Fibroblast of the aortic adventitia (primary cell): ENCODE data around the gene GNG4. TPM values are rescaled to one million over a fixed set of nuclear protein-coding genes. Genes with fewer than 3 reads are reported as not detected.
A peak's percentile ranks its signal among the peaks of the same experiment; 100 is the strongest.
"Not testable (repeated sequence)": the region's sequence is repeated elsewhere in the genome, so short reads cannot be mapped to it uniquely, and the experiment has no call there.

Experiments used
- DNase-seq: peaks from one replicate; pipeline ENCODE4 v3.0.0-alpha.2; 2010; ENCODE audit warnings: low read depth
- H3K4me3 ChIP-seq: 2 replicates; pipeline ENCODE4 v1.5.1; 2011; ENCODE audit warnings: low read depth, mild to moderate bottlenecking, control low read depth, low read length, moderate library complexity
- CTCF ChIP-seq: IDR thresholded peaks from 2 replicates; pipeline ENCODE4 v1.5.1; 2011; ENCODE audit warnings: mild to moderate bottlenecking, low read length, control low read depth, inconsistent platforms; ENCODE audit not compliant: insufficient read depth
- total RNA-seq: library from RNA; depleted of rRNA; stranded (reverse); fragments of >200 nt; gene quantifications from 2 replicates; pipeline ENCODE4 v1.2.3, GENCODE V29; 2012; ENCODE audit warnings: low replicate concordance

GNG4 gene
- total RNA-seq, 1 donor, result not detected

GRCh38 chr1:235597867-235598553 is 51.6 kb downstream of the GNG4 start:
- TF ChIP-seq CTCF, result peak; percentile 48
- peak; percentile 57 for DNase-seq
- no peak overlapping the region for H3K4me3 ChIP-seq

- DNase-seq, result no peak
Observed at GRCh38 chr1:235595079-235595478, 54.5 kb downstream of the GNG4 start.

GRCh38 chr1:235594281-235594895 is 55.2 kb downstream of the GNG4 start:
- H3K4me3 ChIP-seq, DNase-seq: not testable (repeated sequence)

More at GRCh38 chr1:235595079-235595478, 54.5 kb downstream of the GNG4 start:
- no peak overlapping the region for H3K4me3 ChIP-seq
- no peak for TF ChIP-seq CTCF

- no peak for TF ChIP-seq CTCF
- H3K4me3 ChIP-seq, result no peak overlapping the region
- no peak for DNase-seq
Observed at GRCh38 chr1:235588916-235589515, 60.6 kb downstream of the GNG4 start.

- DNase-seq, result no peak
- no peak for TF ChIP-seq CTCF
Observed at GRCh38 chr1:235588156-235588555, 61.4 kb downstream of the GNG4 start.

GRCh38 chr1:235586992-235587391 is 62.6 kb downstream of the GNG4 start:
- no peak overlapping the region for H3K4me3 ChIP-seq
- no peak for DNase-seq
- TF ChIP-seq CTCF, result no peak

More at GRCh38 chr1:235588156-235588555, 61.4 kb downstream of the GNG4 start:
- no peak overlapping the region for H3K4me3 ChIP-seq

GRCh38 chr1:235586413-235586812 is 63.2 kb downstream of the GNG4 start:
- DNase-seq, result no peak
- no peak overlapping the region for H3K4me3 ChIP-seq
- no peak for TF ChIP-seq CTCF
